MM.1S (cell line): ENCODE measurements around the gene PAX7.

Experiments
- DNase-seq: peaks from one replicate; pipeline ENCODE4 v3.0.0-alpha.2; 2015
- H2AFZ ChIP-seq: fragments of 300-600 bp; sonication (generic); 2 replicates; pipeline ENCODE4 v1.6.0; 2016; ENCODE audit warnings: antibody characterized with exemption, low read length
- H3F3A ChIP-seq: fragments of 300-600 bp; sonication (generic); 2 replicates; pipeline ENCODE4 v1.6.1; 2016; ENCODE audit warnings: mild to moderate bottlenecking, antibody characterized with exemption, low read length, moderate library complexity, mixed read lengths; ENCODE audit not compliant: insufficient read depth
- H3K27ac ChIP-seq: fragments of 300-600 bp; sonication (generic); 2 replicates; pipeline ENCODE4 v1.5.1; 2016; ENCODE audit warnings: mild to moderate bottlenecking, low read length
- H3K27me3 ChIP-seq: fragments of 300-600 bp; sonication (generic); replicated peaks from 2 replicates; pipeline ENCODE4 v1.6.0; 2016; ENCODE audit warnings: low read length; ENCODE audit not compliant: insufficient read depth
- H3K36me3 ChIP-seq: fragments of 300-600 bp; sonication (generic); replicated peaks from 2 replicates; pipeline ENCODE4 v1.6.1; 2016; ENCODE audit warnings: mild to moderate bottlenecking, low read length, mixed read lengths; ENCODE audit not compliant: insufficient read depth
- H3K4me1 ChIP-seq: fragments of 300-600 bp; sonication (generic); 2 replicates; pipeline ENCODE4 v1.6.1; 2016; ENCODE audit warnings: low read length, mixed read lengths
- H3K4me2 ChIP-seq: fragments of 300-600 bp; sonication (generic); 2 replicates; pipeline ENCODE4 v1.6.0; 2016; ENCODE audit warnings: low read depth, low read length
- H3K4me3 ChIP-seq: fragments of 300-600 bp; sonication (generic); 2 replicates; pipeline ENCODE4 v1.5.1; 2016; ENCODE audit warnings: low read length, mixed read lengths
- H3K79me2 ChIP-seq: fragments of 300-600 bp; sonication (generic); 2 replicates; pipeline ENCODE4 v1.6.1; 2016; ENCODE audit warnings: mixed run types, low read length, mixed read lengths
- H3K9ac ChIP-seq: fragments of 300-600 bp; sonication (generic); 2 replicates; pipeline ENCODE4 v1.6.1; 2016; ENCODE audit warnings: low read length, mixed read lengths
- H3K9me2 ChIP-seq: fragments of 300-600 bp; sonication (generic); replicated peaks from 2 replicates; pipeline ENCODE4 v1.6.1; 2016; ENCODE audit warnings: mild to moderate bottlenecking, low read length, mixed read lengths; ENCODE audit not compliant: insufficient read depth
- H3K9me3 ChIP-seq: fragments of 300-600 bp; sonication (generic); replicated peaks from 2 replicates; pipeline ENCODE4 v1.6.1; 2016; ENCODE audit warnings: mild to moderate bottlenecking, low read length, mixed read lengths; ENCODE audit not compliant: insufficient read depth
- H4K20me1 ChIP-seq: fragments of 300-600 bp; sonication (generic); 2 replicates; pipeline ENCODE4 v1.6.1; 2016; ENCODE audit warnings: mild to moderate bottlenecking, low read length, moderate library complexity, mixed read lengths; ENCODE audit not compliant: insufficient read depth
- EZH2 ChIP-seq: fragments of 300-600 bp; sonication (generic); optimal IDR thresholded peaks from 2 replicates; pipeline ENCODE3; 2017; ENCODE audit warnings: low read depth, mild to moderate bottlenecking, antibody characterized with exemption, low read length, mixed read lengths
- EZH2phosphoT487 ChIP-seq: fragments of 300-600 bp; sonication (generic); IDR thresholded peaks from 2 replicates; pipeline ENCODE4 v1.6.1; 2018; ENCODE audit warnings: antibody characterized with exemption, low read length
- TF ChIP-seq, protein P1 (sequence below): fragments of 300-600 bp; sonication (generic); IDR thresholded peaks from 2 replicates; pipeline ENCODE4 v1.5.1; 2016; ENCODE audit warnings: antibody characterized with exemption, low read length, mixed read lengths

Gene PAX7

GRCh38 chr1:18795002-18795689, 164.5 kb downstream of the PAX7 start:
- Histone ChIP-seq H3K4me2 (no peak overlapping the region), H2AFZ (no peak overlapping the region), H3K27me3 (peaks cover 85% of the 10 kb centered on the region), H3K9ac (no peak overlapping the region), H4K20me1 (no peaks in the 10 kb centered on the region), H3K79me2 (no peaks in the 10 kb centered on the region), H3K4me3 (no peak overlapping the region), H3K9me3 (no peaks in the 10 kb centered on the region), H3K4me1 (no peaks in the 10 kb centered on the region), H3F3A (no peaks in the 10 kb centered on the region), H3K27ac (no peak overlapping the region), H3K9me2 (no peaks in the 10 kb centered on the region), H3K36me3 (no peaks in the 10 kb centered on the region)
- DNase-seq, result no peak
- TF ChIP-seq EZH2phosphoT487 (no peak), EZH2 (no peak)
- TF ChIP-seq, protein P1, sequence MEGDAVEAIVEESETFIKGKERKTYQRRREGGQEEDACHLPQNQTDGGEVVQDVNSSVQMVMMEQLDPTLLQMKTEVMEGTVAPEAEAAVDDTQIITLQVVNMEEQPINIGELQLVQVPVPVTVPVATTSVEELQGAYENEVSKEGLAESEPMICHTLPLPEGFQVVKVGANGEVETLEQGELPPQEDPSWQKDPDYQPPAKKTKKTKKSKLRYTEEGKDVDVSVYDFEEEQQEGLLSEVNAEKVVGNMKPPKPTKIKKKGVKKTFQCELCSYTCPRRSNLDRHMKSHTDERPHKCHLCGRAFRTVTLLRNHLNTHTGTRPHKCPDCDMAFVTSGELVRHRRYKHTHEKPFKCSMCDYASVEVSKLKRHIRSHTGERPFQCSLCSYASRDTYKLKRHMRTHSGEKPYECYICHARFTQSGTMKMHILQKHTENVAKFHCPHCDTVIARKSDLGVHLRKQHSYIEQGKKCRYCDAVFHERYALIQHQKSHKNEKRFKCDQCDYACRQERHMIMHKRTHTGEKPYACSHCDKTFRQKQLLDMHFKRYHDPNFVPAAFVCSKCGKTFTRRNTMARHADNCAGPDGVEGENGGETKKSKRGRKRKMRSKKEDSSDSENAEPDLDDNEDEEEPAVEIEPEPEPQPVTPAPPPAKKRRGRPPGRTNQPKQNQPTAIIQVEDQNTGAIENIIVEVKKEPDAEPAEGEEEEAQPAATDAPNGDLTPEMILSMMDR, result no peak

- Histone ChIP-seq H3K9ac (no peak overlapping the region), H4K20me1 (no peaks in the 10 kb centered on the region), H2AFZ (no peak overlapping the region), H3K4me2 (no peak overlapping the region), H3K9me3 (no peaks in the 10 kb centered on the region), H3K4me3 (no peak overlapping the region), H3K27ac (no peak overlapping the region), H3K4me1 (no peaks in the 10 kb centered on the region), H3K27me3 (peaks cover 83% of the 10 kb centered on the region), H3K9me2 (no peaks in the 10 kb centered on the region), H3K79me2 (no peaks in the 10 kb centered on the region), H3K36me3 (no peaks in the 10 kb centered on the region), H3F3A (no peaks in the 10 kb centered on the region)
- no peak for DNase-seq
- TF ChIP-seq EZH2phosphoT487 (no peak), EZH2 (no peak)
- TF ChIP-seq, protein P1, result no peak
Measured at GRCh38 chr1:18796950-18797349, 166.3 kb downstream of the PAX7 start.
